Osteocyte (in vitro differentiated cells): ENCODE results near the gene PEX10. TPM values are rescaled to one million over a fixed set of nuclear protein-coding genes. Genes with fewer than 3 reads are reported as not detected.

Experiments
- DNase-seq: peaks from one replicate; pipeline ENCODE4 v3.0.0; 2021; ENCODE audit warnings: mixed read lengths; ENCODE audit not compliant: unreplicated experiment; ENCODE audit errors: extremely low spot score
- H3K27ac Mint-ChIP-seq: one replicate; pipeline ENCODE4 v1.8.0; 2021; ENCODE audit warnings: mild to moderate bottlenecking, mixed read lengths; ENCODE audit not compliant: unreplicated experiment
- H3K27me3 Mint-ChIP-seq: one replicate; pipeline ENCODE4 v1.8.0; 2021; ENCODE audit warnings: mixed read lengths; ENCODE audit not compliant: unreplicated experiment
- H3K36me3 Mint-ChIP-seq: one replicate; pipeline ENCODE4 v1.8.0; 2021; ENCODE audit warnings: mixed read lengths; ENCODE audit not compliant: unreplicated experiment
- H3K4me1 Mint-ChIP-seq: one replicate; pipeline ENCODE4 v1.8.0; 2021; ENCODE audit warnings: mixed read lengths; ENCODE audit not compliant: unreplicated experiment
- H3K4me3 Mint-ChIP-seq: one replicate; pipeline ENCODE4 v1.8.0; 2021; ENCODE audit warnings: mild to moderate bottlenecking, moderate library complexity, mixed read lengths; ENCODE audit not compliant: unreplicated experiment
- H3K9me3 Mint-ChIP-seq: one replicate; pipeline ENCODE4 v1.8.0; 2021; ENCODE audit warnings: mixed read lengths; ENCODE audit not compliant: unreplicated experiment
- total RNA-seq: library from RNA; stranded (reverse); gene quantifications from 2 replicates; pipeline ENCODE4 v1.2.1, GENCODE V29; 2021
- TF ChIP-seq, protein P1 (sequence below): fragments of 200-600 bp; sonication (generic); IDR thresholded peaks from 2 replicates; pipeline ENCODE4 v1.5.0; 2021; ENCODE audit warnings: antibody characterized with exemption, mild to moderate bottlenecking, moderate library complexity

Gene PEX10
- total RNA-seq, 1 donor from 2014 or later = 25.6 TPM

DNA sequence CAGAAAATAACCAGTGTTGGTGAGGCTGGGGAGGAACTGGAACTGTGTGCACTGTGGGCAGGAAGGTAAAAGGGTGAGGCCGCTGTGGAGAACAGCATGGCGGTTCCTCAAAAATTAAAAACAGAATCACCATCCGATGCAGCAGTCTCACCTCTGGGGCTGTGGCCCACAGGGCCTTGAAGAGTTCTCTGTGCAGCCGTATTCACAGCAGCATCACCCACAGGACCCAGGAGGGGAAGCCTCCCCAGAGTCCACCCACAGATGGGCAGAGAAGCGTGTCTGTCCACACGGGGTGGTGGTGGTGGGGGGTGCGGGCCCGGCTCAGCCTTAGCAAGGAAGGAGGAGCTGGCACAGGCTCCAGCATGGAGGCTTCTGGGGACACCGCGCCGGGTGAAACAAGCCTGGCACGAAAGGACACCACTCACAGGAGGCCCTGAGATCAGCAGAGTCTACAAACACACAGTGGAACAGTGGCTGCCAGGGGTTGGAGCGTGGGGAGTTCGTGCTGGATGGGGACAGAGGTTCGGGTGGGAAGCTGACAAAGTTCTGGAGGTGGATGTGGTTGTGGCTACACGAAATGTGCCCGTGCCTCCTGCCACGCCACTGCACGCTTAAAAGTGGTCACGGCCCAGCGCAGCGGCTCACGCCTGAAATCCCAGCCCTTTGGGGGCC lies 32.5 kb downstream of the PEX10 start:
- TF ChIP-seq, protein P1, sequence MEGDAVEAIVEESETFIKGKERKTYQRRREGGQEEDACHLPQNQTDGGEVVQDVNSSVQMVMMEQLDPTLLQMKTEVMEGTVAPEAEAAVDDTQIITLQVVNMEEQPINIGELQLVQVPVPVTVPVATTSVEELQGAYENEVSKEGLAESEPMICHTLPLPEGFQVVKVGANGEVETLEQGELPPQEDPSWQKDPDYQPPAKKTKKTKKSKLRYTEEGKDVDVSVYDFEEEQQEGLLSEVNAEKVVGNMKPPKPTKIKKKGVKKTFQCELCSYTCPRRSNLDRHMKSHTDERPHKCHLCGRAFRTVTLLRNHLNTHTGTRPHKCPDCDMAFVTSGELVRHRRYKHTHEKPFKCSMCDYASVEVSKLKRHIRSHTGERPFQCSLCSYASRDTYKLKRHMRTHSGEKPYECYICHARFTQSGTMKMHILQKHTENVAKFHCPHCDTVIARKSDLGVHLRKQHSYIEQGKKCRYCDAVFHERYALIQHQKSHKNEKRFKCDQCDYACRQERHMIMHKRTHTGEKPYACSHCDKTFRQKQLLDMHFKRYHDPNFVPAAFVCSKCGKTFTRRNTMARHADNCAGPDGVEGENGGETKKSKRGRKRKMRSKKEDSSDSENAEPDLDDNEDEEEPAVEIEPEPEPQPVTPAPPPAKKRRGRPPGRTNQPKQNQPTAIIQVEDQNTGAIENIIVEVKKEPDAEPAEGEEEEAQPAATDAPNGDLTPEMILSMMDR = no peak
- H3K36me3 Mint-ChIP-seq = no peaks in the 10 kb centered on the region
- no peaks in the 10 kb centered on the region for H3K27me3 Mint-ChIP-seq
- no peaks in the 10 kb centered on the region for H3K9me3 Mint-ChIP-seq
- no peak overlapping the region for H3K27ac Mint-ChIP-seq
- no peak overlapping the region for H3K4me3 Mint-ChIP-seq
- no peaks in the 10 kb centered on the region for H3K4me1 Mint-ChIP-seq
- DNase-seq = no peak

- TF ChIP-seq, protein P1 = no peak
- Mint-ChIP-seq H3K9me3 (no peaks in the 10 kb centered on the region), H3K4me1 (no peaks in the 10 kb centered on the region), H3K27me3 (no peaks in the 10 kb centered on the region), H3K27ac (no peak overlapping the region), H3K4me3 (no peak overlapping the region), H3K36me3 (no peaks in the 10 kb centered on the region)
- DNase-seq = no peak
These were observed 33.2 kb downstream of the PEX10 start for GRCh38 chr1:2378956-2379732.

- no peaks in the 10 kb centered on the region for H3K9me3 Mint-ChIP-seq
- no peak for DNase-seq
- TF ChIP-seq, protein P1 = no peak
- H3K4me1 Mint-ChIP-seq = peaks cover 2% of the 10 kb centered on the region
- H3K27me3 Mint-ChIP-seq = no peaks in the 10 kb centered on the region
- no peak overlapping the region for H3K27ac Mint-ChIP-seq
- H3K36me3 Mint-ChIP-seq = no peaks in the 10 kb centered on the region
- no peak overlapping the region for H3K4me3 Mint-ChIP-seq
These were observed 33.9 kb downstream of the PEX10 start for GRCh38 chr1:2378441-2378851.

DNA sequence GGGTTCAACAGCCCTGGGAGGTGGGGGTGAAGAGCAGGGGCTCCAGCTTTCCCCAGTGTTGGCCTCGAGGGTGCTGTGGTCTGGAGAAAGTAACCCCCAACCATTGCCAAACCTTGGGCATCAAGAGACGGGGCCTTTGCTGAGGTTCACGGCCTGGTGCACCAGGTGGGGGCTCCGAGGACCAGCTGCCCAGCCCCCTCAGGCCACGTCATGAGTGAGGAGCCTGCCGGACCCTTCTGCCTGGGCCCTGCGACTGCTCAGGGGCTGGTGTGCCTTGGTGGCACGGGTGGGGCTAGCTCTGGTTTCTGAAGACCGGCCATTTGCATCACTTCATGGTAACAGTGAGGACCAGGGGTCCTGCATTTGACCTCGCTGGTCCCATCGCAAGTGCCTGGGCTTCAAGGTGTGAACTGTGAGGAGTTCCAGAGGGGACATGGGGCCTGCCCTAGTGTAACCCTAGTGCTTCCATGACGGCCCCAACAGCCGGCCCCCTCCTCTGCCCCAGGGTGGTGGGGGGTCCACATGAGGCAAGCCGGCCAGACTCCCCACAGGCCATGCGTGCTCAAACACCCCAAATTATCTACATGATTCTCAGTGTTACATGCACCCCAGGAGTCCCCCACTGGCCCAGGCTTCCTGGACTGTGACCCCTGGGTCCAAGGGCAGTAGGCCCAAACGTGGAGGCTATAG lies 34.5 kb downstream of the PEX10 start:
- peaks cover 6% of the 10 kb centered on the region for H3K4me1 Mint-ChIP-seq
- H3K4me3 Mint-ChIP-seq = no peak overlapping the region
- DNase-seq = no peak
- H3K27me3 Mint-ChIP-seq = no peaks in the 10 kb centered on the region
- no peaks in the 10 kb centered on the region for H3K9me3 Mint-ChIP-seq
- H3K27ac Mint-ChIP-seq = no peak overlapping the region
- H3K36me3 Mint-ChIP-seq = no peaks in the 10 kb centered on the region
- TF ChIP-seq, protein P1 = no peak
